ENCODE data around the gene ADGRL4. TPM values are rescaled to one million over a fixed set of nuclear protein-coding genes. Genes with fewer than 3 reads are reported as not detected.

ADGRL4 gene
- total RNA-seq, 1 donor from 2014 or later, result not detected

- Mint-ChIP-seq H3K36me3 (ENCODE audit: insufficient read depth) (no peaks in the 10 kb centered on the region), H3K4me3 (ENCODE audit: low read depth) (no peak overlapping the region), H3K27me3 (no peaks in the 10 kb centered on the region), H3K27ac (no peak overlapping the region), H3K4me1 (ENCODE audit: low read depth) (no peaks in the 10 kb centered on the region), H3K9me3 (ENCODE audit: low read depth) (no peaks in the 10 kb centered on the region)
- TF ChIP-seq CTCF (IDR thresholded peaks at IDR 0.05; ENCODE audit: unreplicated experiment), result no peak
- no peak for DNase-seq (ENCODE audit: low spot score, unreplicated experiment)
These were observed 57.3 kb downstream of the ADGRL4 start for GRCh38 chr1:78949227-78949626.

GRCh38 chr1:78919150-78919549, 87.4 kb downstream of the ADGRL4 start:
- Mint-ChIP-seq H3K4me1 (ENCODE audit: low read depth) (peaks cover 2% of the 10 kb centered on the region), H3K36me3 (ENCODE audit: insufficient read depth) (no peaks in the 10 kb centered on the region), H3K9me3 (ENCODE audit: low read depth) (no peaks in the 10 kb centered on the region), H3K4me3 (ENCODE audit: low read depth) (no peak overlapping the region), H3K27ac (no peak overlapping the region), H3K27me3 (no peaks in the 10 kb centered on the region)
- no peak for DNase-seq (ENCODE audit: low spot score, unreplicated experiment)
- TF ChIP-seq CTCF (IDR thresholded peaks at IDR 0.05; ENCODE audit: unreplicated experiment), result no peak

GRCh38 chr1:78918157-78918556, 88.4 kb downstream of the ADGRL4 start:
- H3K4me1 Mint-ChIP-seq (ENCODE audit: low read depth), result peaks cover 2% of the 10 kb centered on the region
- no peaks in the 10 kb centered on the region for H3K9me3 Mint-ChIP-seq (ENCODE audit: low read depth)
- no peaks in the 10 kb centered on the region for H3K36me3 Mint-ChIP-seq (ENCODE audit: insufficient read depth)
- H3K27me3 Mint-ChIP-seq, result no peaks in the 10 kb centered on the region
- no peak for DNase-seq (ENCODE audit: low spot score, unreplicated experiment)
- H3K27ac Mint-ChIP-seq, result no peak overlapping the region
- TF ChIP-seq CTCF (IDR thresholded peaks at IDR 0.05; ENCODE audit: unreplicated experiment), result no peak
- H3K4me3 Mint-ChIP-seq (ENCODE audit: low read depth), result no peak overlapping the region

GRCh38 chr1:78916986-78917385, 89.5 kb downstream of the ADGRL4 start:
- DNase-seq (ENCODE audit: low spot score, unreplicated experiment), result no peak
- H3K36me3 Mint-ChIP-seq (ENCODE audit: insufficient read depth), result no peaks in the 10 kb centered on the region
- no peak for TF ChIP-seq CTCF (IDR thresholded peaks at IDR 0.05; ENCODE audit: unreplicated experiment)
- H3K27ac Mint-ChIP-seq, result no peak overlapping the region
- peaks cover 2% of the 10 kb centered on the region for H3K4me1 Mint-ChIP-seq (ENCODE audit: low read depth)
- no peaks in the 10 kb centered on the region for H3K27me3 Mint-ChIP-seq
- H3K9me3 Mint-ChIP-seq (ENCODE audit: low read depth), result no peaks in the 10 kb centered on the region
- no peak overlapping the region for H3K4me3 Mint-ChIP-seq (ENCODE audit: low read depth)

GRCh38 chr1:78913950-78914349, 92.6 kb downstream of the ADGRL4 start:
- no peak for DNase-seq (ENCODE audit: low spot score, unreplicated experiment)
- H3K27ac Mint-ChIP-seq, result no peak overlapping the region
- TF ChIP-seq CTCF (IDR thresholded peaks at IDR 0.05; ENCODE audit: unreplicated experiment), result no peak
- no peaks in the 10 kb centered on the region for H3K9me3 Mint-ChIP-seq (ENCODE audit: low read depth)
- no peak overlapping the region for H3K4me3 Mint-ChIP-seq (ENCODE audit: low read depth)
- H3K4me1 Mint-ChIP-seq (ENCODE audit: low read depth), result no peaks in the 10 kb centered on the region
- H3K36me3 Mint-ChIP-seq (ENCODE audit: insufficient read depth), result no peaks in the 10 kb centered on the region
- no peaks in the 10 kb centered on the region for H3K27me3 Mint-ChIP-seq

Measured in progenitor cell of endocrine pancreas (in vitro differentiated cells).